GM23338 (cell line): Measurements from ENCODE around the gene KLK6. TPM values are rescaled to one million over a fixed set of nuclear protein-coding genes. Genes with fewer than 3 reads are reported as not detected.

Source experiments
- ATAC-seq: fragments of 200-7000 bp; cut with Tn5 transposase; 3 replicates; pipeline ENCODE4 v1.9.1; 2020
- DNase-seq: peaks from one replicate; pipeline ENCODE4 v3.0.0-alpha.2; 2015; ENCODE audit warnings: low spot score
- H2AFZ ChIP-seq: fragments of 200-600 bp; sonication (generic); 2 replicates; pipeline ENCODE4 v1.8.0; 2016; ENCODE audit warnings: antibody characterized with exemption, mild to moderate bottlenecking, moderate library complexity
- H3F3A ChIP-seq: fragments of 200-600 bp; sonication (generic); replicated peaks from 2 replicates; pipeline ENCODE4 v1.8.0; 2017; ENCODE audit warnings: antibody characterized with exemption, mixed run types, low read depth
- H3K27ac ChIP-seq: fragments of 200-600 bp; sonication (generic); 2 replicates; pipeline ENCODE4 v1.6.1; 2016; ENCODE audit warnings: low read depth
- H3K27me3 ChIP-seq: fragments of 200-600 bp; sonication (generic); 2 replicates; pipeline ENCODE4 v1.8.0; 2016; ENCODE audit warnings: mild to moderate bottlenecking, mixed run types, moderate library complexity; ENCODE audit not compliant: insufficient read depth
- H3K36me3 ChIP-seq: fragments of 200-600 bp; sonication (generic); 2 replicates; pipeline ENCODE4 v1.8.0; 2016; ENCODE audit warnings: mild to moderate bottlenecking; ENCODE audit not compliant: insufficient read depth
- H3K4me1 ChIP-seq: fragments of 200-600 bp; sonication (generic); 2 replicates; pipeline ENCODE4 v1.8.0; 2016; ENCODE audit warnings: mild to moderate bottlenecking, moderate library complexity; ENCODE audit not compliant: insufficient read depth
- H3K4me2 ChIP-seq: fragments of 200-600 bp; sonication (generic); 2 replicates; pipeline ENCODE4 v1.7.1; 2017; ENCODE audit warnings: mixed run types
- H3K4me3 ChIP-seq: fragments of 200-600 bp; sonication (generic); 2 replicates; pipeline ENCODE4 v1.6.1; 2016; ENCODE audit warnings: mixed run types
- H3K79me2 ChIP-seq: fragments of 200-600 bp; sonication (generic); replicated peaks from 2 replicates; pipeline ENCODE4 v1.8.0; 2017; ENCODE audit warnings: mild to moderate bottlenecking; ENCODE audit not compliant: insufficient read depth
- H3K9me2 ChIP-seq: fragments of 200-600 bp; sonication (generic); 2 replicates; pipeline ENCODE4 v1.8.0; 2017; ENCODE audit not compliant: insufficient read depth
- H4K20me1 ChIP-seq: fragments of 200-600 bp; sonication (generic); replicated peaks from 2 replicates; pipeline ENCODE4 v1.8.0; 2017; ENCODE audit warnings: mild to moderate bottlenecking; ENCODE audit not compliant: insufficient read depth
- H3K27ac Mint-ChIP-seq: 2 replicates; pipeline ENCODE4 v1.8.0; 2020; ENCODE audit warnings: inconsistent platforms, mild to moderate bottlenecking, moderate library complexity, mixed read lengths
- H3K27me3 Mint-ChIP-seq: 3 replicates; pipeline ENCODE4 v1.8.0; 2022; ENCODE audit warnings: low read depth, mild to moderate bottlenecking, moderate library complexity, mixed read lengths, inconsistent platforms; ENCODE audit not compliant: insufficient read depth, poor library complexity
- H3K36me3 Mint-ChIP-seq: 3 replicates; pipeline ENCODE4 v1.8.0; 2021; ENCODE audit warnings: low read depth, mild to moderate bottlenecking, inconsistent platforms, moderate library complexity, mixed read lengths
- H3K4me1 Mint-ChIP-seq: 3 replicates; pipeline ENCODE4 v1.8.0; 2020; ENCODE audit warnings: mild to moderate bottlenecking, inconsistent platforms, mixed read lengths
- H3K4me3 Mint-ChIP-seq: 3 replicates; pipeline ENCODE4 v1.8.0; 2021; ENCODE audit warnings: moderate library complexity, mild to moderate bottlenecking, inconsistent platforms, mixed read lengths
- H3K9me3 Mint-ChIP-seq: 3 replicates; pipeline ENCODE4 v1.8.0; 2020; ENCODE audit warnings: moderate library complexity, mild to moderate bottlenecking, inconsistent platforms, mixed read lengths
- CREB1 ChIP-seq: fragments of 250-450 bp; sonication (Bioruptor Pico); IDR thresholded peaks from 2 replicates; pipeline ENCODE4 v1.5.0; 2020; ENCODE audit warnings: low read depth, mild to moderate bottlenecking, moderate library complexity
- CTCF ChIP-seq, 2 experiments: fragments of 200-600 bp in 1 of 2; sonication (generic) in 1 of 2; conservative IDR thresholded peaks; 2 replicates each; pipeline versions ENCODE4 v1.5.1 to v1.6.1; 2016 to 2017; ENCODE audit warnings: antibody characterized with exemption in 2 of 2, low read depth in 2 of 2, mild to moderate bottlenecking in 2 of 2, moderate library complexity in 1 of 2
- ETS1 ChIP-seq: IDR thresholded peaks from 2 replicates; pipeline ENCODE4 v1.6.1; 2016; ENCODE audit warnings: antibody characterized with exemption
- JUNB ChIP-seq: IDR thresholded peaks from one replicate; pipeline ENCODE4 v1.6.1; 2016; ENCODE audit warnings: antibody characterized with exemption; ENCODE audit not compliant: unreplicated experiment
- STAT1 ChIP-seq: IDR thresholded peaks from one replicate; pipeline ENCODE4 v1.6.1; 2016; ENCODE audit warnings: antibody characterized with exemption; ENCODE audit not compliant: unreplicated experiment
- ZNF114 ChIP-seq: fragments of 250-450 bp; sonication (Bioruptor Pico); IDR thresholded peaks from 2 replicates; pipeline ENCODE4 v1.5.0; 2020; ENCODE audit warnings: mild to moderate bottlenecking, moderate library complexity
- ZNF331 ChIP-seq: fragments of 250-450 bp; sonication (Bioruptor Pico); IDR thresholded peaks from 2 replicates; pipeline ENCODE4 v1.5.0; 2020; ENCODE audit warnings: low read depth, mild to moderate bottlenecking, moderate library complexity
- ZNF462 ChIP-seq: fragments of 250-450 bp; sonication (Bioruptor Pico); IDR thresholded peaks from 2 replicates; pipeline ENCODE4 v1.5.0; 2020; ENCODE audit warnings: mild to moderate bottlenecking, moderate library complexity
- polyA plus RNA-seq: library from polyadenylated mRNA; unstranded; fragments of >200 nt; fragmentation: Nextera tagmentation; extraction: Ambion mirVana; gene quantifications from 2 replicates; pipeline ENCODE4 v1.2.1, GENCODE V29; 2016
- total RNA-seq: library from RNA; depleted of rRNA; stranded (reverse); fragments of >200 nt; shearing (Covaris generic); gene quantifications from 2 replicates; pipeline ENCODE4 v1.2.3, GENCODE V29; 2014

Gene KLK6
- total and polyA plus RNA-seq, 2 experiments from 2014 or later = 0.47 to 0.56 TPM

- no peak for ATAC-seq
- H3K27me3 Mint-ChIP-seq = peaks cover 16% of the 10 kb centered on the region
Measured at GRCh38 chr19:50928831-50929230, 40.6 kb downstream of the KLK6 start.

More at GRCh38 chr19:50928831-50929230, 40.6 kb downstream of the KLK6 start:
- Histone ChIP-seq H2AFZ (no peak overlapping the region), H3K9me2 (no peaks in the 10 kb centered on the region; the same call in 1 of the 2 replicates), H3K4me3 (no peak overlapping the region), H3F3A (no peaks in the 10 kb centered on the region), H3K27ac (no peak overlapping the region), H3K27me3 (no peaks in the 10 kb centered on the region), H3K36me3 (no peaks in the 10 kb centered on the region), H3K4me1 (no peaks in the 10 kb centered on the region), H3K4me2 (no peak overlapping the region), H4K20me1 (no peaks in the 10 kb centered on the region), H3K79me2 (no peaks in the 10 kb centered on the region)
- no peak for TF ChIP-seq STAT1
- no peak for TF ChIP-seq ZNF331 (CRISPR knock-in tag)
- TF ChIP-seq CREB1 (CRISPR knock-in tag) = no peak
- TF ChIP-seq ZNF462 = no peak
- no peak for TF ChIP-seq CTCF (conservative IDR thresholded peaks at IDR 0.05; ENCODE audit: low read depth in 2 of 2)
- no peak for TF ChIP-seq JUNB
- no peak for TF ChIP-seq ZNF114
- TF ChIP-seq ETS1 = no peak
- DNase-seq = peak; percentile 48
- Mint-ChIP-seq H3K27ac (no peak overlapping the region), H3K4me1 (peaks cover 6% of the 10 kb centered on the region; the same call in 2 of the 3 replicates), H3K4me3 (no peak overlapping the region), H3K36me3 (no peaks in the 10 kb centered on the region), H3K9me3 (no peaks in the 10 kb centered on the region; the same call in 1 of the 3 replicates)
